COLO668 (cell line): ENCODE measurements around the gene POLR1G.
A peak's percentile ranks its signal among the peaks of the same experiment; 100 is the strongest.
"Not testable (repeated sequence)": the region's sequence is repeated elsewhere in the genome, so short reads cannot be mapped to it uniquely, and the experiment has no call there.

Experiments used
- DNase-seq: peaks from one replicate; lab custom pipeline; 2025; ENCODE audit not compliant: unreplicated experiment; lab: John Stamatoyannopoulos, UW

POLR1G gene

GRCh38 chr19:45395821-45396617 lies 10.4 kb upstream of the POLR1G start:
- DNase-seq: no peak

- DNase-seq: peak; percentile 14
Measured at GRCh38 chr19:45400192-45400591, 6.3 kb upstream of the POLR1G start.

- DNase-seq: no peak
Measured at GRCh38 chr19:45401815-45402214, 4.6 kb upstream of the POLR1G start.

GRCh38 chr19:45402298-45403061 lies 4.0 kb upstream of the POLR1G start:
- no peak for DNase-seq

GRCh38 chr19:45403272-45403671 lies 3.2 kb upstream of the POLR1G start:
- DNase-seq: no peak

GRCh38 chr19:45403781-45404556 lies 2.5 kb upstream of the POLR1G start:
- DNase-seq: peak; percentile 79

- DNase-seq: peak; percentile 85
Measured at GRCh38 chr19:45404557-45405434, 1.6 kb upstream of the POLR1G start, which contains the start of gene PPP1R13L. PPP1R13L (minus strand) TSS chr19:45405069; CDS start chr19:45398318, 6,751 bp downstream.

- DNase-seq: peak; percentile 86
Measured at GRCh38 chr19:45405435-45406225, 814 bp upstream of the POLR1G start.

- no peak for DNase-seq
Measured at GRCh38 chr19:45407091-45407375, 589 bp downstream of the POLR1G start.

- not testable (repeated sequence) for DNase-seq
Measured at GRCh38 chr19:45407585-45407984, 1.1 kb downstream of the POLR1G start.

- no peak for DNase-seq
Measured at GRCh38 chr19:45408121-45408520, 1.7 kb downstream of the POLR1G start.

GRCh38 chr19:45408830-45409556 lies 2.5 kb downstream of the POLR1G start:
- no peak for DNase-seq

- no peak for DNase-seq
Measured at GRCh38 chr19:45409557-45409920, 3.1 kb downstream of the POLR1G start.

- DNase-seq: not testable (repeated sequence)
Measured at GRCh38 chr19:45410330-45410729, 3.9 kb downstream of the POLR1G start.

- no peak for DNase-seq
Measured at GRCh38 chr19:45413497-45413896, 7.1 kb downstream of the POLR1G start.

GRCh38 chr19:45414468-45414867 lies 8.0 kb downstream of the POLR1G start:
- no peak for DNase-seq

GRCh38 chr19:45417151-45417550 lies 10.7 kb downstream of the POLR1G start:
- no peak for DNase-seq

GRCh38 chr19:45418802-45419201 lies 12.4 kb downstream of the POLR1G start:
- no peak for DNase-seq

GRCh38 chr19:45419396-45419795 lies 13.0 kb downstream of the POLR1G start:
- DNase-seq: no peak
